Activated CD8-positive, alpha-beta T cell treated with anti-CD3 and anti-CD28 coated beads, Interleukin-2, amount 10 ng/mL, durations not matched to agents 7 days and 5 days (primary cell): ENCODE measurements around the gene SCNN1A. TPM values are rescaled to one million over a fixed set of nuclear protein-coding genes. Genes with fewer than 3 reads are reported as not detected.
A peak's percentile ranks its signal among the peaks of the same experiment; 100 is the strongest.

Experiments
- ATAC-seq: fragments of 150-1000 bp; cut with Tn5 transposase; one replicate; pipeline ENCODE4 v1.10.0; 2021; ENCODE audit warnings: moderate library complexity
- CTCF ChIA-PET: fragments of 350-600 bp; sonication (Branson Sonifier 250); formaldehyde crosslinking; loops from one replicate; lab custom pipeline; 2021; ENCODE audit warnings: antibody characterized with exemption; lab: Charles Lee
- POLR2A ChIA-PET: fragments of 350-600 bp; sonication (Branson Sonifier 250); formaldehyde crosslinking; loops from one replicate; lab custom pipeline; 2021; ENCODE audit warnings: antibody characterized with exemption; lab: Charles Lee
- DNase-seq: peaks from one replicate; pipeline ENCODE4 v3.0.0-alpha.2; 2020
- H3K27ac Mint-ChIP-seq: one replicate; pipeline ENCODE4 v1.8.0; 2021; ENCODE audit warnings: mild to moderate bottlenecking, mixed read lengths
- H3K27me3 Mint-ChIP-seq: one replicate; pipeline ENCODE4 v1.8.0; 2021; ENCODE audit warnings: low read depth, mixed read lengths
- H3K36me3 Mint-ChIP-seq: one replicate; pipeline ENCODE4 v1.8.0; 2021; ENCODE audit warnings: low read depth, mixed read lengths
- H3K4me1 Mint-ChIP-seq: one replicate; pipeline ENCODE4 v1.8.0; 2021; ENCODE audit warnings: low read depth, mixed read lengths
- H3K4me3 Mint-ChIP-seq: one replicate; pipeline ENCODE4 v1.8.0; 2021; ENCODE audit warnings: mild to moderate bottlenecking, mixed read lengths
- H3K9me3 Mint-ChIP-seq: one replicate; pipeline ENCODE4 v1.8.0; 2022; ENCODE audit warnings: mixed read lengths; ENCODE audit not compliant: insufficient read depth
- total RNA-seq, 2 experiments: library from RNA; stranded (reverse); gene quantifications; one replicate each; pipeline ENCODE4 v1.2.3, GENCODE V29; 2021

SCNN1A gene
- total RNA-seq, 2 experiments from 2014 or later: 0.47 to 1.5 TPM

DNA sequence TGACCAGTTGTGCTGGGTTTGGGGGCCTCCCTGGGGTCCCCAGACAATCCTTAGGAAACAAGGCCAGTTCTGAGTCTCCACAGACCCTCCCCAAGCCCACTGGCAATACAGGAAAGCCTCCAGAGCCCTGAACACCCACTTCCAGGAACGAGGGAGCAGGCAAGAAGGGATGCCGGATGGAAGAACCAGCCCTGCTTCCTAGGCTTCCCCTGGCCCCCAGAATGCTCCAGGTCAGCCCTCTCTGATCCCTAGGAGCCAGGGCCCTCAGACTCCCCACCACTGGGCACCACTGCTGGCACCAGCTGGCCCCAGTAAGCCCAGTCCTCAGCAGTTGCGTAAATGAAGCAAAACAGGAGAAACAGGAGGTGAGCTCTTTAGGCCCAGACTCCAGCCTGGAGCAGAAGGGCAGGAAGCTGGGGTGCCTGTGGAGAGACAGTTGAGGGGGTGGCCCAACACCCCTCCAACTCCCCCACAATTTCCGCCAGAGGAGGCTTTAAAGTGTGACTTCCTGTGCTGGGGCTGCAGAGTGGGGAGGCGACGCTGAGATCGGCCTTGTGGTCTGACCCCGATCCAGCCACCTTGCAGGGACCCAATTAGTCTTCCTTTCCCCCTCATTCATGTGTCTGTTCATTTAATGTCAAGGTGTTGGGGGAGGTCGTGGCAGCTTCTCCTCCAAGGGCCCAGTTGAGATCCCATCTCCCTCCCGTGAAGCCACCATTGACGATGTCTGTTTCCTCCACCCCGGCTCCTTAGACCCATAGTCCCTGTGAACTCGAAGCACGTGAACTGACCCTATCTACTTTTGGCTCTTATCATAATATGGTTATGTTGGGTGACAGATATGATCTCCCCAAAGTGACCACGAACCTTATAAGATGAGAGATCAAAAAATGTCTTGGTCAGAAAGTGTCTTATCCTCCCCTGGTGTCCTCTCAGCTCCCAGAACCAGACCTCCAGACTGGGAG is 38.2 kb downstream of the SCNN1A start:
- ChIA-PET CTCF (interaction anchor here (0.7 to 10.0 kb wide), 16 partner anchors 9 to 201 kb away, joined by 3 to 176 read pairs (median 12); partner anchors contain the start of genes TAPBPL and VAMP1), POLR2A (interaction anchor here (0.9 to 3.6 kb wide), 9 partner anchors 8 to 133 kb away, joined by 4 to 19 read pairs (median 10); partner anchors contain the start of genes TAPBPL and VAMP1)
- H3K4me1 Mint-ChIP-seq: peaks cover 5% of the 10 kb centered on the region
- no peaks in the 10 kb centered on the region for H3K27me3 Mint-ChIP-seq
- H3K27ac Mint-ChIP-seq: no peak overlapping the region
- H3K36me3 Mint-ChIP-seq: peaks cover 38% of the 10 kb centered on the region
- H3K4me3 Mint-ChIP-seq: no peak overlapping the region
- peak; percentile 40 for ATAC-seq
- DNase-seq: peak; percentile 87
- no peaks in the 10 kb centered on the region for H3K9me3 Mint-ChIP-seq

DNA sequence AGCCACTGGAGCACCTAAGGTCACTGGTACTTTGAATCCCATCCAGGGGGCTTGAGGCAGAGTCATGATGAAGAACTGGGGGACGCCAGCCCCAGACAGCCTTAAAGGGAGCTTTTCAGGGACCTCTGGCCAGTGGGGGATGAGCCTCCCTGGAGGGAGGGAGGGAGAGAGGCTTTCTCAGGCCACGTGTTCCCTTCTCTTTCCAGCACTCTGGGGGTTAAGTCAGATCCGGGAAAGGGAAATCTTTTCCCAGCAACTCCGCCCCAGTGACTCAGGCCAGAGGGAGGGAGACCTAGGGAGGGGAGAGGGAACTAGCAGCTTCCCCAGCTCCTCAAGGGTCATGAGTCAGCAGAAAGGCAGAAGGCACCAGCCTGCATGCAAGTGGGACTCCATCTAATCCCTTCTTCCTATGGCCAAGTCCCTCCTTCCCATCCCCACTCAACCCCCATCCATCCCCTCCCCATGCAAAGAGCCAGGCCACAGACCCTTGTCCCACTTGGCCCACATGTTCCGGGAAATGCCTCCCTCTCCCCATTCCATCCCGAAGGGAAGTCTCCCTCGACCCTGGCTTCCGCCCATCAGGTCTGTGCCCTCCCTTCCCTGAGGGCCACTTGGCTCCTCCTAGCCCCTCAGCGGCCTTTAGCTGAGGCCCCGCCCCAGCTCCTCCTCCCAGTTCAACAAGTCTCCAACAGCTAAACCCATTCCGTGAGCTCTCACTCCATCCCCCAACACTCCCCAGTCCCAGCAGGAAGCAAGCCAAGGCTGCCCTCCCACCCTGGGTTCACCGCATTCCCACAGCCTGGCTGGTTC is 39.1 kb downstream of the SCNN1A start:
- H3K27ac Mint-ChIP-seq: no peak overlapping the region
- peaks cover 3% of the 10 kb centered on the region for H3K4me1 Mint-ChIP-seq
- H3K27me3 Mint-ChIP-seq: no peaks in the 10 kb centered on the region
- no peaks in the 10 kb centered on the region for H3K9me3 Mint-ChIP-seq
- H3K36me3 Mint-ChIP-seq: peaks cover 41% of the 10 kb centered on the region
- POLR2A ChIA-PET: interaction anchor here (0.9 to 3.6 kb wide), 12 partner anchors 9 to 134 kb away, joined by 4 to 19 read pairs (median 10); partner anchors contain the start of genes TAPBPL and VAMP1
- H3K4me3 Mint-ChIP-seq: no peak overlapping the region
- DNase-seq (peak; percentile 86), ATAC-seq (peak; percentile 57)
- CTCF ChIA-PET: interaction anchor here (0.7 to 10.0 kb wide), 23 partner anchors 9 to 204 kb away, joined by 3 to 176 read pairs (median 9); partner anchors contain the start of genes CD27, GAPDH, TAPBPL and VAMP1

DNA sequence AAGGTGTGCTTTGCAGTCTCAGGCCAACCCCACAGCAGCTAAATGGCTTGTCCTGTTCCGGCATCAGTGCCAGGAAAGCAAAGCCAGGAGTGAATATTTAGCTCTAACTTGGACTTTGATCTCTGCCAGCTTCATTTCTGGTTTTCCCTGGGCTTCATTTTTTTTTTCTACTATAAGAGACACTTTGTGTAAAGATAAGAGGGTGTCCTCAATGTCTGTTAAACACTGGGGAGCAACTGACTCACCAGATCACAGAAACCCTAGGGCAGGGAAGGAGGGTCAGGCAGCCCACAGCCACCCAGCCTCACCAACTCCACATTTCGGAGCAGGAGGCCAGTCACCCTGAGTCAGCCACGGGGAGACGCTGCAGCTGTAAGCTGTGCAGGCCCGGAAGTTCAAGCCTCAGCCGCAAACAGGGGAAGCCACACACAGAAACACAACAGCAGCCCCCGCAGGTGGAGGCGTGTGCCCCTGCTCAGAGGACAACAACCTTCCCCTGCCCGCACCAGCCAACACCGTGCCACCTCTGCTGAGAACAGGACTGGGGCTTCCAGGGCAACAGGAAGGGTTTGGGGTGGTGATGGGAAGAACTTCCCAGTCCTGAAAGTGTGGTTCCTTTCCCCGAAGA is 39.8 kb downstream of the SCNN1A start:
- H3K4me3 Mint-ChIP-seq: no peak overlapping the region
- no peaks in the 10 kb centered on the region for H3K9me3 Mint-ChIP-seq
- ChIA-PET POLR2A (interaction anchor here (0.6 to 3.6 kb wide), 16 partner anchors 9 to 773 kb away, joined by 3 to 19 read pairs (median 5); partner anchors contain the start of genes MRPL51, TAPBPL and VAMP1), CTCF (interaction anchor here (0.6 to 10.0 kb wide), 36 partner anchors 8 to 347 kb away, joined by 3 to 176 read pairs (median 6); partner anchors contain the start of genes CD27, TAPBPL and VAMP1)
- H3K27me3 Mint-ChIP-seq: no peaks in the 10 kb centered on the region
- H3K36me3 Mint-ChIP-seq: peaks cover 44% of the 10 kb centered on the region
- DNase-seq: peak; percentile 93
- peak; percentile 67 for ATAC-seq
- peaks cover 9% of the 10 kb centered on the region for H3K4me1 Mint-ChIP-seq
- H3K27ac Mint-ChIP-seq: no peak overlapping the region

DNA sequence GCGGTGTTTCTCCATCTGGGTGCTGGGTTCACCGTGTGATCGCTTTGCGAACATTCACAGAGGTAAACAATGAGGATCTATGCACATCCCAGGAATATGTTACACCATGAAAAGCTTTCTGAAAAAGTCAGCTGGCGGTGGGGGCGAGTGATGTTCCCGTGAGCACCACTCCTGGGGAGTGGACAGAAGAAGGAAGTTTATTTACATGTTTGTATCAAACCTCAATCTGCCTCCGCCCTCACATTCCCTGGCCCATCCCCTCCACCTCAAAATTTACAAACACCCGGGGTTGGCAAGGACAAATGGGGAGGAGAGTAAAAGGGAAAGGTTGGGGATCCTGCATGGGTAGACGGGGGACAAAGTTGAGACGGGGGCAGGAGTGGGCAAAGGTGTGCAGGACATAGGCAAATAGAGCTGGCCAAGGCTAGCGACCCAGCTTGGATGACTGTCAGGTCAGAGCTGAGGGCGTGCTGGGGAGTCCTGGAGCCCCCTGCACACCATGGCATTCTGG is 40.4 kb downstream of the SCNN1A start:
- Mint-ChIP-seq H3K4me3 (no peak overlapping the region), H3K4me1 (peaks cover 12% of the 10 kb centered on the region), H3K9me3 (no peaks in the 10 kb centered on the region), H3K27me3 (no peaks in the 10 kb centered on the region), H3K27ac (no peak overlapping the region), H3K36me3 (peaks cover 50% of the 10 kb centered on the region)
- ChIA-PET POLR2A (interaction anchor here (0.6 to 3.6 kb wide), 18 partner anchors 9 to 773 kb away, joined by 3 to 16 read pairs (median 5); partner anchors contain the start of genes GAPDH, MRPL51, TAPBPL and VAMP1), CTCF (interaction anchor here (0.6 to 10.0 kb wide), 36 partner anchors 9 to 347 kb away, joined by 3 to 176 read pairs (median 6); partner anchors contain the start of genes CD27, TAPBPL and VAMP1)
- DNase-seq (no peak), ATAC-seq (no peak)

DNA sequence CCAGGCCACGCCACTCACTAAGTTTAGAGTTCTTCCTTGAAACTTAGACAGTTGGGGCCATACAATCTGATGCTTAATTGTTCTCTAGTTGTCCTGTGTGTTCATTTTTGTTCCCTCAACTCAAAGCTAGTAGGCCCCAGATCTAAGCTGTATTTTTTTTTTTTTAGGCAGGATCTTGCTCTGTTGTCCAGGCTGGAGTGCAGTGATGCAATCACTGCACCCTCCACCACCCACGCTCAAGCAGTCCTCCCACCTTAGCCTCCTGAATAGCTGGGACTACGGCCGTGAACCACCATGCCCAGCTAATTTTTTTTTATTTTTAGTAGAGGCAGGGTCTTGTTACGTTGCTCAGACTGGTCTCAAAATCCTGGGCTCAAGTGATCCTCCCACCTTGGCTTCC is 41.0 kb downstream of the SCNN1A start:
- Mint-ChIP-seq H3K27ac (peak overlapping the region; percentile 91), H3K4me3 (peak overlapping the region; percentile 68), H3K36me3 (peaks cover 54% of the 10 kb centered on the region), H3K9me3 (no peaks in the 10 kb centered on the region), H3K4me1 (peaks cover 12% of the 10 kb centered on the region), H3K27me3 (no peaks in the 10 kb centered on the region)
- DNase-seq (no peak), ATAC-seq (no peak)
- CTCF ChIA-PET: interaction anchor here (0.9 to 10.0 kb wide), 19 partner anchors 12 to 346 kb away, joined by 3 to 176 read pairs (median 7); partner anchors contain the start of gene CD27
- POLR2A ChIA-PET: interaction anchor here (0.6 to 3.6 kb wide), 9 partner anchors 8 to 200 kb away, joined by 3 to 16 read pairs (median 5); partner anchors contain the start of genes GAPDH, MRPL51 and VAMP1

DNA sequence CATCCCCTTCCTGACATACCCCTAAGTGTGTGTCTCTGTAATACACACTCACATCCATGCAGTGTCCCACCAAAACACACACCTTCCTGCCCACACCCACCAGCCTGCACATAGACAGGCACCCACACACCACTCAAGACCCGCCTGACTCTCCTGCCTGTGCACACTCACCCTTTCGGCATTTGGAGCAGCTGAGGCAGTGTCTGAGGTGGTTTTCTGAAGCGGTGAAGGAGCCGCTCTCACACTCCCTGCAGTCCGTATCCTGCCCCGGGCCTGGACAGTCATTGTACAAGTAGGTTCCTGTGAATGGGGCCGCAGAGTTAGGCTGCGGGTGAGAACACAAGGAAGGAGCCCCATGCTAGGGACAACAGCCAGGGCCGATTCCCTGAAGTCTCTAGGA is 41.8 kb downstream of the SCNN1A start:
- ATAC-seq (peak; percentile 5), DNase-seq (peak; percentile 62)
- H3K4me1 Mint-ChIP-seq: peaks cover 12% of the 10 kb centered on the region
- peaks cover 57% of the 10 kb centered on the region for H3K36me3 Mint-ChIP-seq
- peak overlapping the region; percentile 91 for H3K27ac Mint-ChIP-seq
- ChIA-PET POLR2A (interaction anchor here (1.2 to 3.6 kb wide), 3 partner anchors 10 to 137 kb away, joined by 5 to 16 read pairs (median 7); partner anchors contain the start of gene VAMP1), CTCF (interaction anchor here (1.0 to 10.0 kb wide), 7 partner anchors 11 to 132 kb away, joined by 3 to 176 read pairs (median 45); no protein-coding TSS in a partner anchor)
- H3K27me3 Mint-ChIP-seq: no peaks in the 10 kb centered on the region
- H3K4me3 Mint-ChIP-seq: peak overlapping the region; percentile 68
- H3K9me3 Mint-ChIP-seq: no peaks in the 10 kb centered on the region

DNA sequence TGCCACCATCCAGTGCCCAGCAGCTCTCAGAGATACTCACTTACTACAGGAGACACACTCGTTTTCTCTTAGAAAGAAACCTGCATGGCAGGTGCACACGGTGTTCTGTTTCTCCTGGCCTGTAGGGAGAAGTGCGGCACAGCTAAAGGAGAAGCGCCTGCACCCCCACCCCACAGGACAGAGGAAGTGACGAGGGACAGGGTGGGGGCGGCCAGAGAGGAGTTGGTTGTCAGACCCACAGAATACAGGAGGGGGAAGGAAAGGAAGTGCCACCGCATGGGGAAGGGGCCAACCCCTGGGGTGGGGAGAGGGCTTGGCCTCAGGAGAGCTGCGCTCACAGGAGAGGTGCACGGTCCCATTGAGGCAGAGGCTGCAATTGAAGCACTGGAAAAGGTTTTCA is 42.3 kb downstream of the SCNN1A start:
- Mint-ChIP-seq H3K4me3 (peak overlapping the region; percentile 68), H3K36me3 (peaks cover 59% of the 10 kb centered on the region), H3K4me1 (peaks cover 12% of the 10 kb centered on the region), H3K27me3 (no peaks in the 10 kb centered on the region), H3K27ac (peak overlapping the region; percentile 91), H3K9me3 (no peaks in the 10 kb centered on the region)
- CTCF ChIA-PET: interaction anchor here (0.7 to 10.0 kb wide), 10 partner anchors 10 to 133 kb away, joined by 3 to 176 read pairs (median 4); partner anchors contain the start of gene CD27
- POLR2A ChIA-PET: no interaction called here
- ATAC-seq (no peak), DNase-seq (peak; percentile 62)

DNA sequence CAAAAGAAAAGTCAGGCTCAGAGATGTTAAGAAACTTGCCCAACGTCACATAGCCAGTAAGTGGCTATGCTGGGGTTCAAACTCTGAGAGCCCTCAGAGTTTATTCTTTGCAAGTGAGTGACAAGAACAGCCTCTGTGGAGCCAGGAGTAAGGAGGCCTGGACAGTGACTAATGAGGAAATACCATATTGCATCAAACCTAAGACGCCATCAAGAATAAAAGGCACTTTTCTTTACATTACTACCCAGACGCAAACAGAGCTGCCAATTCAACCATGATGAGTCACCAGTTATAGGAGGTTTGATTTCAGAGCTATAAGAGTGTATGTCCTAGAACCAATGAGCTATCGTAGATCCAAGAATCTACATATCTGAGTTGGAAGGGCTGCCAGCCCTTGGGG is 42.9 kb downstream of the SCNN1A start:
- no peak for ATAC-seq
- Mint-ChIP-seq H3K4me3 (peak overlapping the region; percentile 68), H3K27ac (peak overlapping the region; percentile 91), H3K27me3 (no peaks in the 10 kb centered on the region), H3K4me1 (peaks cover 12% of the 10 kb centered on the region), H3K36me3 (peaks cover 59% of the 10 kb centered on the region), H3K9me3 (no peaks in the 10 kb centered on the region)
- DNase-seq: no peak
- CTCF ChIA-PET: interaction anchor here (0.7 to 10.0 kb wide), 11 partner anchors 9 to 205 kb away, joined by 3 to 176 read pairs (median 4); partner anchors contain the start of gene CD27
- POLR2A ChIA-PET: interaction anchor here (1.1 kb wide), 1 partner anchor 138 kb away, joined by 3 read pairs; the partner anchor contains the start of gene VAMP1

DNA sequence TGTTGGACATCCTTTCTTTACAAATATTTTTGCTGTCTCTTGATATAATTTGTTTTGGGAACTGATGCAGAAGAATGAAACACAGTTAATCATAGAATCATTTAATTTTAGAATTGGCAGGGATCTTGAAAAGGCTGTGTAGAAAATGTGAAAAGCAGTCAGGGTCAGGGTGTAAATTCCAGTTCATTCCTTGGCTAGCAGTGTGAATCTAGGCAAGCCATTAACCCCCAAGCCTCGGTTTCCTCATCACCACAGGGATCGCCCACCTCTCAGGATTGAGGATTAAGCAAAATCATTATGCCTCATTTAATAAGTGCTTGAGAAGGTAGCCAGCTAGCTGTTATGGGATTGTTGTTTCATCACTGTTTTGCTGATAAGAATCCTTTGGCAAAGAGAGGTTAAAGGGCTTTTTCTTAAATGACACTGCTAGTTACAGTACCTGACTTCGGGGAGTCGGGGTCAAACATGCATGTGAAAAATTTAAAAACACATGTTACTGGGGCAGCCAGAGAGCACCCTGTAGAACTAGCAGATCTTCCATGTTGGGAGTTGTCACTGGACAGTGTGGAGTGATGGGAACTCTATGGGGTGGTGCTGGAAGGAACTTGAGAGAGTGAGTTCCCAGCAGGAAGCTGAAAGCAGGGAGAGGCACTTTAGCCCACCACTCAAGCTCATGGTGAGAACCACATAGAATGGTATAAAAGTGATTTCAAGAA is 44.2 kb downstream of the SCNN1A start:
- Mint-ChIP-seq H3K4me1 (peaks cover 19% of the 10 kb centered on the region), H3K9me3 (no peaks in the 10 kb centered on the region), H3K4me3 (no peak overlapping the region), H3K36me3 (peaks cover 69% of the 10 kb centered on the region), H3K27me3 (no peaks in the 10 kb centered on the region), H3K27ac (peak overlapping the region; percentile 24)
- ATAC-seq (no peak), DNase-seq (no peak)
- ChIA-PET CTCF (interaction anchor here (1.2 to 10.0 kb wide), 5 partner anchors 8 to 206 kb away, joined by 3 to 176 read pairs (median 6); no protein-coding TSS in a partner anchor), POLR2A (interaction anchor here (0.5 kb wide), 1 partner anchor 1743 kb away, joined by 3 read pairs; no protein-coding TSS in a partner anchor)
